ENCODE measurements around the gene PRKCE.
A peak's percentile ranks its signal among the peaks of the same experiment; 100 is the strongest.

PRKCE gene

GRCh38 chr2:46073540-46074046 lies 422.1 kb downstream of the PRKCE start:
- no peak overlapping the region for H3K4me3 ChIP-seq (ENCODE audit: low read depth, low read length)
- peak; percentile 47 for DNase-seq
- no peaks in the 10 kb centered on the region for H3K9me3 ChIP-seq
- peaks cover 13% of the 10 kb centered on the region for H3K4me1 ChIP-seq
- no peaks in the 10 kb centered on the region; the same call in 1 of the 2 replicates for H3K36me3 ChIP-seq
- TF ChIP-seq, protein P1, sequence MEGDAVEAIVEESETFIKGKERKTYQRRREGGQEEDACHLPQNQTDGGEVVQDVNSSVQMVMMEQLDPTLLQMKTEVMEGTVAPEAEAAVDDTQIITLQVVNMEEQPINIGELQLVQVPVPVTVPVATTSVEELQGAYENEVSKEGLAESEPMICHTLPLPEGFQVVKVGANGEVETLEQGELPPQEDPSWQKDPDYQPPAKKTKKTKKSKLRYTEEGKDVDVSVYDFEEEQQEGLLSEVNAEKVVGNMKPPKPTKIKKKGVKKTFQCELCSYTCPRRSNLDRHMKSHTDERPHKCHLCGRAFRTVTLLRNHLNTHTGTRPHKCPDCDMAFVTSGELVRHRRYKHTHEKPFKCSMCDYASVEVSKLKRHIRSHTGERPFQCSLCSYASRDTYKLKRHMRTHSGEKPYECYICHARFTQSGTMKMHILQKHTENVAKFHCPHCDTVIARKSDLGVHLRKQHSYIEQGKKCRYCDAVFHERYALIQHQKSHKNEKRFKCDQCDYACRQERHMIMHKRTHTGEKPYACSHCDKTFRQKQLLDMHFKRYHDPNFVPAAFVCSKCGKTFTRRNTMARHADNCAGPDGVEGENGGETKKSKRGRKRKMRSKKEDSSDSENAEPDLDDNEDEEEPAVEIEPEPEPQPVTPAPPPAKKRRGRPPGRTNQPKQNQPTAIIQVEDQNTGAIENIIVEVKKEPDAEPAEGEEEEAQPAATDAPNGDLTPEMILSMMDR (IDR thresholded peaks at IDR 0.05; ENCODE audit: low read depth, low read length): no peak
- no peaks in the 10 kb centered on the region for H3K27me3 ChIP-seq

- H3K27me3 ChIP-seq: no peaks in the 10 kb centered on the region
- H3K4me1 ChIP-seq: peaks cover 13% of the 10 kb centered on the region
- no peaks in the 10 kb centered on the region for H3K9me3 ChIP-seq
- TF ChIP-seq, protein P1 (IDR thresholded peaks at IDR 0.05; ENCODE audit: low read depth, low read length): no peak
- no peak overlapping the region for H3K4me3 ChIP-seq (ENCODE audit: low read depth, low read length)
- no peak for DNase-seq
- H3K36me3 ChIP-seq: no peaks in the 10 kb centered on the region; the same call in 1 of the 2 replicates
These were observed 423.0 kb downstream of the PRKCE start for GRCh38 chr2:46074501-46074900.

DNA sequence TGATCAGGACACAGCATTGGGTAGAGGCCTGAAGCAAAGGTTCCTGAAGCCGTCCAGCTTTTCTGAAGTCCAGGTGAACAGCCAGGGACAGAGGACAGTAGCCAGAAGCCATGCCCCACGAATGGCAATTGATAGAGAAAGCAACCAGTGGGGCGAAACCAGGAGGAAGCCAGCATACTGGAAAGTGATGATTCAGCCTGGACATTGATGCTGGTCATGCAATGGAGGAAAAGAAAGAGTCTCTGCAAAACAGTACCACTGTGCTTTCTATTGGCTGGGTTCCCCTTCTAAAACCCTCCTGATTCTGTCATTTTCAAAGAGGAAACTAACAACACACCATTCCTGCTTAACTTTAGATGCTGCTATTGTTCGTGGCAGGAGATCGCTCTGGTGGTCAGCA lies 424.4 kb downstream of the PRKCE start:
- TF ChIP-seq, protein P1 (IDR thresholded peaks at IDR 0.05; ENCODE audit: low read depth, low read length): no peak
- no peaks in the 10 kb centered on the region for H3K9me3 ChIP-seq
- no peak for DNase-seq
- no peak overlapping the region for H3K4me3 ChIP-seq (ENCODE audit: low read depth, low read length)
- H3K4me1 ChIP-seq: peaks cover 13% of the 10 kb centered on the region
- no peaks in the 10 kb centered on the region; the same call in 1 of the 2 replicates for H3K27me3 ChIP-seq
- H3K36me3 ChIP-seq: no peaks in the 10 kb centered on the region; the same call in 1 of the 2 replicates

GRCh38 chr2:46076251-46076650 lies 424.8 kb downstream of the PRKCE start:
- no peaks in the 10 kb centered on the region for H3K9me3 ChIP-seq
- H3K4me1 ChIP-seq: peaks cover 13% of the 10 kb centered on the region

DNA sequence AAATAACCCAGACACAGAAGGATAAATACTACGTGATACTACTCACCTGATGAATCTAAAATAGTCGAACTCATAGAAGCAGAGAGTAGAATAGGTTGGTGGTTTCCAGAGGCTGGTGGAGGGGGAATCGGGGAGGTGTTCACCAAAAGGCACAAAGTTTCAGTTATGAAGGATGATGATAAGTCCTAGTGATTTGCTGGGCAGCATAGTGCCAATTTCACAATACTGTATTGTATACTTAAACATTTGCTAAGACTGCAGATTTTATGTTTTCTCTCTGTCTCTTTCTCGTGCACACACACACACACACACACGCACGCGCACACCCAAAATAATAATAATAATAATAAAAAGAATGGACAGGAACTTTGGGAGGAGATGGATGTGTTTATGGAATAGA lies 425.4 kb downstream of the PRKCE start:
- H3K9me3 ChIP-seq: no peaks in the 10 kb centered on the region
- no peak overlapping the region for H3K4me3 ChIP-seq (ENCODE audit: low read depth, low read length)
- no peaks in the 10 kb centered on the region; the same call in 1 of the 2 replicates for H3K27me3 ChIP-seq
- H3K36me3 ChIP-seq: no peaks in the 10 kb centered on the region; the same call in 1 of the 2 replicates
- DNase-seq: no peak
- TF ChIP-seq, protein P1 (IDR thresholded peaks at IDR 0.05; ENCODE audit: low read depth, low read length): no peak
- H3K4me1 ChIP-seq: peaks cover 13% of the 10 kb centered on the region

More at GRCh38 chr2:46076251-46076650, 424.8 kb downstream of the PRKCE start:
- Histone ChIP-seq H3K4me3 (ENCODE audit: low read depth, low read length) (no peak overlapping the region), H3K27me3 (no peaks in the 10 kb centered on the region; the same call in 1 of the 2 replicates), H3K36me3 (no peaks in the 10 kb centered on the region; the same call in 1 of the 2 replicates)
- DNase-seq: no peak
- TF ChIP-seq, protein P1 (IDR thresholded peaks at IDR 0.05; ENCODE audit: low read depth, low read length): no peak

DNA sequence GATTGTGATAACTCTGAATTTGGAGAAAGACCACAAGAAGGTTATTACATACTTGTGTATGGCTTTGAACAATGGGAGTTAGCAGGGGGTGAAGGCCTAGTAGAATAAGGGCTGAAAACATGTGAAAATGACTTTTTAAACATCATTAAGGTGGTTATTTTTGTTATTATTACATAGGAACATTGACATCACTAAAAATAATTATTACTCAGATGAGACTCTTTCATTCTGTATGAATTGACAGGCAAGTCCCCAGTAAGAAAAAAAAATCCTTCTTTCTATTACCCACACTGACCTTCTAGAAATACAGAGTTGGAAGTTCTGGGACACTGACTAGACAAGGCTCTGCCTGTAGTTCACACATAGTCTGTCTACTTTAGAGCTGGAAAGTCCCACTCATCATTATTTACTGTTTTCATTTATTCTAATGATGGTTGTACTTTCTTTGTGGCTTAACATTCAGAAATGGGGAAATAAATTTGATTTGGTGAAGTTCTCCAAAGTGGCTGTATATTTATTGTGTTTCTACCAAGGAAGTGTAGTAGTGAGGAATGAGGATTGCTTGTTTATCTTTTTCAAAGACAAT lies 426.1 kb downstream of the PRKCE start:
- TF ChIP-seq, protein P1 (IDR thresholded peaks at IDR 0.05; ENCODE audit: low read depth, low read length): no peak
- no peak for DNase-seq
- Histone ChIP-seq H3K4me1 (peaks cover 13% of the 10 kb centered on the region), H3K4me3 (ENCODE audit: low read depth, low read length) (no peak overlapping the region), H3K9me3 (no peaks in the 10 kb centered on the region), H3K36me3 (peaks cover 2% of the 10 kb centered on the region; the same call in 1 of the 2 replicates), H3K27me3 (no peaks in the 10 kb centered on the region; the same call in 1 of the 2 replicates)

Data from BE2C (cell line).